GM21786 (cell line): Measurements from ENCODE around the gene ELANE.

ENCODE experiments used
- ATAC-seq: cut with Tn5 transposase; IDR thresholded peaks from one replicate; pipeline ENCODE4 v1.9.1; 2021; ENCODE audit not compliant: unreplicated experiment

ELANE gene

DNA sequence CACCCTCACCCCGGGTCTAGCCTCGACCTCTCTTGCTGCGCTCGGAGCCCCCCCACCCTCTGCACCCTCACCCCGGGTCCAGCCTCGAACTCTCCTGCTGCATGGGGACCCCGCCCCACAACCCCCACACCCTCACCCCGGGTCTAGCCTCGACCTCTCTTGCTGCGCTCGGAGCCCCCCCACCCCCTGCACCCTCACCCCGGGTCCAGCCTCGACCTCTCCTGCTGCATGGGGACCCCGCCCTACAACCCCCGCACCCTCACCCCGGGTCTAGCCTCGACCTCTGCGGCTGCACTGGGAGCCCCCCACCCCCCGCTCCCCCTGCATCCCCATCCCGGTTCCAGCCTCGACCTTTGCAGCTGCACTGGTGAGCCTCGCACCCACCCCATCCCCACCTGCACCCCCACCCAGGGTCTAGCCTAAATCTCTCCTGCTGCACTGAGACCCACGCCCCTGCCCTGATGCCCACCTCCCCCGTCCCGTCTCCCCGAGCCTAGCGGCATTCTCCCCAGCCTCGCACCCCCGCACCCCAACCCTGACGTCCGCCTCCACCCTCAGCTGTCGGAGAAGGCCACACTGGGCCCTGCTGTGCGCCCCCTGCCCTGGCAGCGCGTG, 9.1 kb downstream of the ELANE start:
- no peak for ATAC-seq

GRCh38 chr19:861756-862580, 9.9 kb downstream of the ELANE start:
- no peak for ATAC-seq

DNA sequence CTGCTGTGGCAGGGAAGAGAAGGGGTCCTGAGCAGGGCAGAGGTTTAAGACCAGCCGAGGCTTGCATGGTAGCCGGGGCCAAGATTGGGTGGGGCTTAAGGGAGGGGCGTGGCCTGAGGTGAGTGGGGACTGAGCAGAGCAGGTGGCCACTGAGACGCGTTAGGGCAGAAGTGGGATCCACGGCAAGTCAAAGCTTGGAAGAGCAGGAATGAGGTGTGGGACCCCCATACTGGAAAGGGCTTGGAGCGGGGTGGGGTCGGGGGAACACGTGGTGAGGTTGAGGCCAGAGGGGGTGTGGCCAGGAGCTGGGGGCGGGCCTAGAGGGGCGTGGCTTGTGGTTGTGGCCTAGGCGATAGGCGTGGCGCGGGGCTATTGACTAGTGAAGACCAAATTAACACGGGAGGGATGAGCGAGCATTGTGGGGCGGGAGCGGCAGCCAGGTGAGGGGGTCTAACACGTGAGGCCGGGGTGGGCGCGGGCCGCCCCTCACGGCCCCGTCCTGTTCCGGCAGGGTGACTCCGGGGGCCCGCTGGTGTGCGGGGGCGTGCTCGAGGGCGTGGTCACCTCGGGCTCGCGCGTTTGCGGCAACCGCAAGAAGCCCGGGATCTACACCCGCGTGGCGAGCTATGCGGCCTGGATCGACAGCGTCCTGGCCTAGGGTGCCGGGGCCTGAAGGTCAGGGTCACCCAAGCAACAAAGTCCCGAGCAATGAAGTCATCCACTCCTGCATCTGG, 10.6 kb downstream of the ELANE start:
- no peak for ATAC-seq

DNA sequence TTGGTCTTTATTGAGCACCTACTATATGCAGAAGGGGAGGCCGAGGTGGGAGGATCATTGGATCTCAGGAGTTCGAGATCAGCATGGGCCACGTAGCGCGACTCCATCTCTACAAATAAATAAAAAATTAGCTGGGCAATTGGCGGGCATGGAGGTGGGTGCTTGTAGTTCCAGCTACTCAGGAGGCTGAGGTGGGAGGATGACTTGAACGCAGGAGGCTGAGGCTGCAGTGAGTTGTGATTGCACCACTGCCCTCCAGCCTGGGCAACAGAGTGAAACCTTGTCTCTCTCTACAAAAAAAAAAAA, 11.2 kb downstream of the ELANE start:
- no peak for ATAC-seq

DNA sequence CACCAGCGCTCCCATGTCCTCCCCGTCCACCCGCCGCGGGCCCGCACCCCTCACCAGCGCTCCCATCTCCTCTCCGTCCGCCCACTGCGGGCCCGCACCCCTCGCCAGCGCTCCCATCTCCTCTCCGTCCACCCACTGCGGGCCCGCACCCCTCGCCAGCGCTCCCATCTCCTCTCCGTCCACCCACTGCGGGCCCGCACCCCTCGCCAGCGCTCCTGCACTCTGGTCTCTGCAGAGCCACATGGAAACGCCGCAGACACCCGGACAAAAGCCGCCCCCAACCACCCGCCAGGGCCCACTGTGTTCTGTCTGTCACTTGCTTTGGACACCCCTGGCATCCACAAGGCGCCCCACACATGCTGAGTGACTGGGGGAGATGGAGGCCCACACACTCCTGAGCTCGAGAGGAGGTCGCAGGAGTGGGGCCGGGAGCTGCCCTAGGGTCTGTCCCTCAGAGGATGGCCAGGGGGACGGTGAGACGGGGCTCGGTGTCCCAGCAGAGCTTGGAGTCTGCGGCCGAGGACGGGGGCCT, 14.7 kb downstream of the ELANE start:
- ATAC-seq: no peak

- no peak for ATAC-seq
Observed at GRCh38 chr19:867301-867793, 15.2 kb downstream of the ELANE start.

DNA sequence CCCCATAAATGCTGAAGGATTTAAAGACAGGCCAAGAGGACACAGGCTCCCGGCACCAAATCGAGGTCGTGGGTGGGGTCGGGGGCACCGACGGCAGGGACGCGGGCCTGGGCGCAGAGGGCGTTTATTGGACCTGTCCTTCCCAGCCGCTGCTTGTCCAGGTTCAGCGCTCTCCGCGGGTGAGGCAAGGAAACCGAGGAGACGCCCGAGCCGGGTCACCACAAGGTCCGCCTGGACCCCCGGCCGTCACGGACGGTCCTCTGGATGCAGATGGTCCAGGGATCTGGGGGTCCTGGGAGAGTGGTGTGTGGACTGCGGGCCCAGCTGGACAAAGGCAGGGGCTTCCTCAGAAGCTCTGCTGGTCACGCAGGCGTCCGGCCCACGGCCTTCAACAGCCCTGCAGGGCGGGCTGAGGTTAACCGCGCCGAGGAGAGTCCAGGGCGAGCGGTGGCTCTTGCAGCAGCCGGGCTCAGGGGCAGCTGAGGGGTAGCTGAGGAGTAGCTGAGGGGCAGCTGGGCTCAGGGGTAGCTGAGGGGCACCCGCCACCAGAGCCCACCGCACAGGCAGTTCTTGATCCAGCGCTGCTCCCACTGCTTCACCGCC, 15.9 kb downstream of the ELANE start:
- ATAC-seq: no peak

- no peak for ATAC-seq
Observed at GRCh38 chr19:868458-869244, 16.5 kb downstream of the ELANE start.

DNA sequence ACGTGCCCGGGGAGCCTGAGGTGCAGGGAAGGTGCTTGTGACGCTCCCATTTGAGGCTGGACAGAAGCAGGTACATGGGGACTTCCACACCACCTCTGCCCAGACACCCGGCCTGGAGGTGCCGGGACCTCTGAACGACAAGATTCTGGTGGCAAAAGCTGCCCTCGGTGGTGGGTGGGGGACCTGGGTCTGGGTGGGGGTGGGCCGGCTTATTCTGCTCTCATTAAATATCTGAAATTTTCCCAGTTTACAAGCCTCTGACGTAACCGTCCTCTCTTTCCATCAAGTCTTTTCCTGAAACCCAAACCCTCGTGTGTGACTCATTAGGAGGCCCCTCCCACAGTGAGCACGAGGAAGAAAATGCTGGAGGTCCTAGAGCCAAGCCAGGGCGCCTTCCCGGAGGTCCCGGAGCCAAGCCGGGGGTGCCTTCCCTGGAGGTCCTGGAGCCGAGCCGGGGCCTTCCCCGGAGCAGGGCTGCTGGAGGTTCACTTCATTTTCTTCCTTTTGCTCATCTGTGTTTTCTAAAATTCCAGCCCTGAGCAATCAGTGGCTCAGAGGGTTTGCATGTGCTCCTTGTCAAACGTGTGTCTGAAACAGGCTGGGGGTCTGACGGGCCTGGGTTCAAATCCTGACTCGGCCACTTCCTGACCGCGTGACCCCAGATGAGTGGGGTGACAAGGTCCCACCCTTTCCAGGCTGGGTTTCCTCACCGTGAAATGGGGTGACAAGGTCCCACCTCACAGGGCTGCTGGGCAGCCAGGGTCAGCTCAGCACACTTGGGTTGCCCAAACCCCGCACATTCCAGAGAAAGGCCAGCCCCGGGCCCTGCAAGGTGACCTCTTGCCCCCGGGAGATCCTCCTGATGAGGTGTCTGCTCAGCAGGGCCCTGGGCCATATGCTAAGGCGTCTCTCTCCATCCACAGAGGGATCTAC, 17.4 kb downstream of the ELANE start:
- no peak for ATAC-seq

DNA sequence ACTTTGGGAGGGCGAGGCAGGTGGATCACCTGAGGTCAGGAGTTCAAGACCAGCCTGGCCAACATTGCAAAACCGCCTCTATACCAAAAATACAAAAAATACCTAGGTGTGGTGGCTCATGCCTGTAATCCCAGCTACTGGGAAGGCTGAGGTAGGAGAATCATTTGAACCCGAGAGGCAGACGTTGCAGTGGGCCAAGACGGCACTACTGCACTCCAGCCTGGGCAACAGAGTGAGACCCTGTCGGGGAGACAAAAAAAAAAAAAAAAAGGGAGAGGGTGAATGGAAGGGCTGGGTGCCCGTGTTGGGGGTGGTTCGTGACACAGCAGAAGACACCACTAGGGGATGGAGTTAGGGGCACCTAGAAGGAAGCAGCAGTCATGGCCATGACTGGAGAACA, 18.2 kb downstream of the ELANE start:
- no peak for ATAC-seq

DNA sequence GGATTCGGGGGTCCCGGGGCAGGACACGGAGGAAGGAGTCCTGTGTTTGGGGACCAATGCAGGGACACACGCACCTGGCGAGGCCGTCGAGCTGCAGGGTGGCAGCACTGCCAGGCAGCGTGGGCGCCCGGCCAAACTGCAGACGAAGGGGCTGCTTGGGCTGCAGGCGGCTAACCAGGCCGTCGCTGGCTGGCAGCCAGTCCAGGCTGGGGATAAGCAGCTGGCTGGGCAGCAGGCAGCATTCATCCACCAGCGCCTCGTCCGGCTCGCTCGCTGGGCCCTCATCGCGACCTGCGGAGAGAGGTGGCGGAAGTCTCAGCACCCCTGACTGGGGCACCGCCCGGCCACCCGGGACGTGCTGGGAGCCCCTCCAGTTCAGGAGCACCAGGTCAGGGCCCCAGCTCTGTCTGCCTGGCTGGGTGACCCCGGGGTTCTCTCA, 18.9 kb downstream of the ELANE start:
- no peak for ATAC-seq

- no peak for ATAC-seq
Observed at GRCh38 chr19:871446-872265, 19.6 kb downstream of the ELANE start.

DNA sequence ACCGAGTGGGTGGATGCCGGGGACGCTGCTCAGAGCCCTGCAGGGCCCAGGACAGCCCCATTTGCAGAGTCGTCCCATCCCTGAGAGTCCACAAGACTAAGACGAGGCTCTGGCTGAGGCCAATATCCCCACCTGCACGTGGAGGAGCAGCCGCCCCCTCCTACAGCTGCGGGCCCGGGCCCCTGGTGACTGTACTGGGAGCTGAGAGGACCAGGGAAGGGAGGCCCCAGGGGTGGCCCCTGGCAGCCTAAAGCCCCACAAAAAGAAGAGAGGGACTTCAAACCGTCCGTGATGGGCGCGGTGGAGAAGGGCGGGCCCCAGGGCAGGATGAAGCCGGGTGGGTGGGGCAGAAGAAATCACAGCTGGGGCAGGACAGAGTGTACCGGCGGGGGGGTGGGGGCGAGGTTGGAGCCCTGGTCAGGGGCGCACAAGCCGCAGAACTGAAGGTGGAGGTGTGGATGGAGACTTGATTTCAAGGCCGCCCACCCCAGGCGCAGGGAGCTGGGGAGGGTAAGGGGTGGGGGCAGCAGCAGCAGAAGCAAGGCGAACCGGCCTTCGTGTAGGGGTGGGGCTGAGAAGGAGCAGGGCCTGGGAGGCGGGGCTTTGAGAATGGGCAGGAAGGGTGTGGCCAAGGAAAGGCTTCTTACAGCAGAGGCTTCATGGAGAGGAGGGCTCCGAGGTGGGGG, 20.3 kb downstream of the ELANE start:
- no peak for ATAC-seq

GRCh38 chr19:873084-873483, 21.0 kb downstream of the ELANE start:
- no peak for ATAC-seq

- no peak for ATAC-seq
Observed at GRCh38 chr19:873561-874041, 21.5 kb downstream of the ELANE start.

DNA sequence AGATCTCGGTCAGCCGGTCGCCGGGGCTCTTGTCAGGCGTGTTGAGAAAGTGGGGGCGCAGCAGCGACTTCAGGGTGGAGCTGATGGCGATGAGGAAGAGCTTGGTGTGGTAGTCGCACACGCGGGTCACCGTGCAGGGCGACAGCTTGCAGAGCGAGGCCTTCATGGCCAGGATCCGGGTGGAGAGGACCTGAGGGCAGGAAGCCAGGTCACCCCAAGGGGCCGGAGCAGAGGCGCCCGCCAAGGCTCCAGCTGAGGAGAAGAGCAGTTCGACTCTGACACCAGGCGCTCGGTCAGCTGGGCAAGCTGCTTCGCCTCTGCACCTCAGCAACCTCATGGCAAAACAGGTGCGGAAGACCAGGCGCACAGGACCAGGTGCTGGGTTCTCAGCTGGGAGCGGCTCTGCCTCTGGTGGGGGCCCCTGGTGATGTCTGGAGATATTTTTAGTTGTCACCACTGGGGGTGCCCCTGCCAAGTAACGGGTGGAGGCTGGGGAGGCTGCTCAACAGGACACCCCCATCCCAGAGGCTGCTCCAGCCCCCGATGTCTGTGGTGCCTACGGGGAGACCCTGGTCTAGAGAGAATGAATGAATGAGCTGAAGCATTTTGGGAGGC, 23.3 kb downstream of the ELANE start:
- ATAC-seq: no peak

GRCh38 chr19:876089-876488, 24.0 kb downstream of the ELANE start:
- ATAC-seq: no peak
